Duodenal mucosa (tissue), 2 donors: Measurements from ENCODE around the gene KLF15.

Experiments used
- H3K27ac ChIP-seq: one replicate; pipeline ENCODE4 v1.7.0; 2013; ENCODE audit warnings: low read depth, low read length
- H3K27me3 ChIP-seq, 2 donors: one replicate each; pipeline ENCODE4 v1.7.0; 2013; ENCODE audit warnings: low read length in 2 of 2, control low read depth in 1 of 2; ENCODE audit not compliant: insufficient read depth in 2 of 2, control insufficient read depth in 1 of 2
- H3K36me3 ChIP-seq, 2 donors: one replicate each; pipeline ENCODE4 v1.7.0; 2013; ENCODE audit warnings: low read length in 2 of 2, control low read depth in 1 of 2; ENCODE audit not compliant: insufficient read depth in 2 of 2, control insufficient read depth in 1 of 2
- H3K4me1 ChIP-seq, 2 donors: one replicate each; pipeline ENCODE4 v1.7.0; 2013; ENCODE audit warnings: low read length in 2 of 2, control low read depth in 1 of 2; ENCODE audit not compliant: insufficient read depth in 2 of 2, control insufficient read depth in 1 of 2
- H3K4me3 ChIP-seq, 2 donors: one replicate each; pipeline ENCODE4 v1.7.0; 2013; ENCODE audit warnings: low read length in 2 of 2, low read depth in 1 of 2
- H3K9ac ChIP-seq, 2 donors: one replicate each; pipeline ENCODE4 v1.7.0; 2013; ENCODE audit warnings: low read length in 2 of 2, low read depth in 1 of 2
- H3K9me3 ChIP-seq, 2 donors: one replicate each; pipeline ENCODE4 v1.7.0; 2013; ENCODE audit warnings: low read length in 2 of 2, control low read depth in 1 of 2; ENCODE audit not compliant: control insufficient read depth in 1 of 2

The KLF15 gene

GRCh38 chr3:126357295-126358037 is at the start of gene KLF15:
KLF15 (minus strand) TSS chr3:126357408; CDS start chr3:126352922, 4,486 bp downstream.
- no peaks in the 10 kb centered on the region for H3K9me3 ChIP-seq
- H3K27ac ChIP-seq, result peak within 1 kb of the TSS; percentile 78
- H3K27me3 ChIP-seq, result peaks cover 33 to 35% of the 10 kb centered on the region in 2 donors
- peak within 1 kb of the TSS; percentile 51 to 73 for H3K9ac ChIP-seq
- H3K4me1 ChIP-seq, result peaks cover 10 to 11% of the 10 kb centered on the region in 2 donors
- peak within 1 kb of the TSS; percentile 79 to 83 for H3K4me3 ChIP-seq
- H3K36me3 ChIP-seq, result no peaks in the 10 kb centered on the region

GRCh38 chr3:126406389-126407296 is 49.4 kb upstream of the KLF15 start:
- H3K27me3 ChIP-seq, result no peaks in the 10 kb centered on the region
- no peaks in the 10 kb centered on the region for H3K4me1 ChIP-seq
- H3K27ac ChIP-seq, result no peak overlapping the region
- no peak overlapping the region for H3K9ac ChIP-seq
- H3K4me3 ChIP-seq, result no peak overlapping the region
- H3K36me3 ChIP-seq, result no peaks in the 10 kb centered on the region
- no peaks in the 10 kb centered on the region for H3K9me3 ChIP-seq

- no peaks in the 10 kb centered on the region for H3K4me1 ChIP-seq
- H3K27ac ChIP-seq, result no peak overlapping the region
- no peaks in the 10 kb centered on the region for H3K27me3 ChIP-seq
- H3K4me3 ChIP-seq, result no peak overlapping the region
- H3K9me3 ChIP-seq, result no peaks in the 10 kb centered on the region
- no peaks in the 10 kb centered on the region for H3K36me3 ChIP-seq
- H3K9ac ChIP-seq, result no peak overlapping the region
Observed at GRCh38 chr3:126402666-126403302, 45.6 kb upstream of the KLF15 start.

- no peaks in the 10 kb centered on the region for H3K4me1 ChIP-seq
- H3K4me3 ChIP-seq, result no peak overlapping the region
- H3K9ac ChIP-seq, result no peak overlapping the region
- H3K27me3 ChIP-seq, result no peaks in the 10 kb centered on the region
- H3K9me3 ChIP-seq, result no peaks in the 10 kb centered on the region
- no peaks in the 10 kb centered on the region for H3K36me3 ChIP-seq
- no peak overlapping the region for H3K27ac ChIP-seq
Observed at GRCh38 chr3:126402178-126402577, 45.0 kb upstream of the KLF15 start.

GRCh38 chr3:126401611-126402160 is 44.5 kb upstream of the KLF15 start:
- H3K4me1 ChIP-seq, result no peaks in the 10 kb centered on the region
- no peaks in the 10 kb centered on the region for H3K36me3 ChIP-seq
- H3K4me3 ChIP-seq, result no peak overlapping the region
- no peak overlapping the region for H3K9ac ChIP-seq
- no peaks in the 10 kb centered on the region for H3K9me3 ChIP-seq
- no peak overlapping the region for H3K27ac ChIP-seq
- no peaks in the 10 kb centered on the region for H3K27me3 ChIP-seq

- no peak overlapping the region for H3K4me3 ChIP-seq
- peaks cover 0 to 4% of the 10 kb centered on the region in 2 donors for H3K27me3 ChIP-seq
- H3K27ac ChIP-seq, result no peak overlapping the region
- H3K9ac ChIP-seq, result no peak overlapping the region
- H3K36me3 ChIP-seq, result no peaks in the 10 kb centered on the region
- H3K9me3 ChIP-seq, result no peaks in the 10 kb centered on the region
- H3K4me1 ChIP-seq, result no peaks in the 10 kb centered on the region
Observed at GRCh38 chr3:126399756-126400155, 42.5 kb upstream of the KLF15 start.

- Histone ChIP-seq H3K9me3 (no peaks in the 10 kb centered on the region), H3K27ac (no peak overlapping the region), H3K4me3 (no peak overlapping the region), H3K36me3 (no peaks in the 10 kb centered on the region), H3K4me1 (no peaks in the 10 kb centered on the region), H3K27me3 (peaks cover 2 to 6% of the 10 kb centered on the region in 2 donors), H3K9ac (no peak overlapping the region)
Observed at GRCh38 chr3:126399351-126399735, 42.1 kb upstream of the KLF15 start.

- H3K36me3 ChIP-seq, result no peaks in the 10 kb centered on the region
- H3K4me3 ChIP-seq, result no peak overlapping the region
- no peak overlapping the region for H3K9ac ChIP-seq
Observed at GRCh38 chr3:126398423-126399350, 41.5 kb upstream of the KLF15 start.

More at GRCh38 chr3:126398423-126399350, 41.5 kb upstream of the KLF15 start:
- Histone ChIP-seq H3K9me3 (no peaks in the 10 kb centered on the region), H3K27me3 (peaks cover 8 to 12% of the 10 kb centered on the region in 2 donors), H3K27ac (no peak overlapping the region), H3K4me1 (no peaks in the 10 kb centered on the region)
